Ovary (tissue), 3 donors: ENCODE measurements around the gene APOL5.

Experiments
- EP300 ChIP-seq: sonication (generic); formaldehyde crosslinking; IDR thresholded peaks from one replicate; pipeline ENCODE4 v1.6.1; 2017; ENCODE audit warnings: antibody characterized with exemption
- POLR2A ChIP-seq: fragments of 450-650 bp; IDR thresholded peaks from one replicate; pipeline ENCODE4 v1.6.1; 2017; ENCODE audit warnings: antibody characterized with exemption, mild to moderate bottlenecking, moderate library complexity
- TF ChIP-seq, protein P1 (sequence below), 3 donors: fragments of 450-650 bp in 2 of 3; fragments of 200-600 bp in 1 of 3; IDR thresholded peaks; one replicate each; pipeline versions ENCODE4 v1.5.1 to v1.8.0; 2016 to 2022; ENCODE audit warnings: antibody characterized with exemption in 3 of 3, mild to moderate bottlenecking in 1 of 3
- donor health status: DM: no; HTN: no; CAD: no.

- TF ChIP-seq POLR2A, result no peak
- TF ChIP-seq, protein P1, sequence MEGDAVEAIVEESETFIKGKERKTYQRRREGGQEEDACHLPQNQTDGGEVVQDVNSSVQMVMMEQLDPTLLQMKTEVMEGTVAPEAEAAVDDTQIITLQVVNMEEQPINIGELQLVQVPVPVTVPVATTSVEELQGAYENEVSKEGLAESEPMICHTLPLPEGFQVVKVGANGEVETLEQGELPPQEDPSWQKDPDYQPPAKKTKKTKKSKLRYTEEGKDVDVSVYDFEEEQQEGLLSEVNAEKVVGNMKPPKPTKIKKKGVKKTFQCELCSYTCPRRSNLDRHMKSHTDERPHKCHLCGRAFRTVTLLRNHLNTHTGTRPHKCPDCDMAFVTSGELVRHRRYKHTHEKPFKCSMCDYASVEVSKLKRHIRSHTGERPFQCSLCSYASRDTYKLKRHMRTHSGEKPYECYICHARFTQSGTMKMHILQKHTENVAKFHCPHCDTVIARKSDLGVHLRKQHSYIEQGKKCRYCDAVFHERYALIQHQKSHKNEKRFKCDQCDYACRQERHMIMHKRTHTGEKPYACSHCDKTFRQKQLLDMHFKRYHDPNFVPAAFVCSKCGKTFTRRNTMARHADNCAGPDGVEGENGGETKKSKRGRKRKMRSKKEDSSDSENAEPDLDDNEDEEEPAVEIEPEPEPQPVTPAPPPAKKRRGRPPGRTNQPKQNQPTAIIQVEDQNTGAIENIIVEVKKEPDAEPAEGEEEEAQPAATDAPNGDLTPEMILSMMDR (IDR thresholded peaks at IDR 0.05), result no peak
- no peak for TF ChIP-seq EP300
These were observed 18.5 kb downstream of the APOL5 start for GRCh38 chr22:35736166-35736565.
